Measurements from ENCODE around the gene PPP1R37.

DNA sequence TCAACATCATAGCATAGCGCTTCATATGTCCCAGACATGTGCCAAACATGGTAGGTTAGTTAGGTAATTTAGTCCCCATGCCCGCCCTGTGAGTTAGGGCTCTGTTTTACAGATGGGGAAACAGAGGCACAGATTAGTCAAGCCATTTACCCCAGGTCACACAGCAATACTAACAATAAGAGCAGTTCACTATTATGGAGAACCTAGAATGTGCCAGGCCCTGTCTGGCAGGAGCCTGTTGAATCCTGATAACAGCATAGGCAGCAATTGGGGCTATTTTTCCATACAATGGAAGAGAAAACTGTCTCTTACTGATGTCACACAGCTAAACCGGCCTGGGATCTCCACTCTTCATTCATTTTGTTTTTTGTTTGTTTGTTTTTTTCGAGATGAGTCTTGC is 6.5 kb upstream of the PPP1R37 start:
- TF ChIP-seq, protein P1, sequence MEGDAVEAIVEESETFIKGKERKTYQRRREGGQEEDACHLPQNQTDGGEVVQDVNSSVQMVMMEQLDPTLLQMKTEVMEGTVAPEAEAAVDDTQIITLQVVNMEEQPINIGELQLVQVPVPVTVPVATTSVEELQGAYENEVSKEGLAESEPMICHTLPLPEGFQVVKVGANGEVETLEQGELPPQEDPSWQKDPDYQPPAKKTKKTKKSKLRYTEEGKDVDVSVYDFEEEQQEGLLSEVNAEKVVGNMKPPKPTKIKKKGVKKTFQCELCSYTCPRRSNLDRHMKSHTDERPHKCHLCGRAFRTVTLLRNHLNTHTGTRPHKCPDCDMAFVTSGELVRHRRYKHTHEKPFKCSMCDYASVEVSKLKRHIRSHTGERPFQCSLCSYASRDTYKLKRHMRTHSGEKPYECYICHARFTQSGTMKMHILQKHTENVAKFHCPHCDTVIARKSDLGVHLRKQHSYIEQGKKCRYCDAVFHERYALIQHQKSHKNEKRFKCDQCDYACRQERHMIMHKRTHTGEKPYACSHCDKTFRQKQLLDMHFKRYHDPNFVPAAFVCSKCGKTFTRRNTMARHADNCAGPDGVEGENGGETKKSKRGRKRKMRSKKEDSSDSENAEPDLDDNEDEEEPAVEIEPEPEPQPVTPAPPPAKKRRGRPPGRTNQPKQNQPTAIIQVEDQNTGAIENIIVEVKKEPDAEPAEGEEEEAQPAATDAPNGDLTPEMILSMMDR (conservative IDR thresholded peaks at IDR 0.05; ENCODE audit: low read depth, low read length): no peak
- TF ChIP-seq EZH2phosphoT487 (IDR thresholded peaks at IDR 0.05; ENCODE audit: borderline replicate concordance, low read length) (no peak), EZH2 (IDR thresholded peaks at IDR 0.05; ENCODE audit: low read length, unreplicated experiment) (no peak)

All from PC-3 (cell line).